HuH-7 (cell line): ENCODE measurements around the gene CAMK1D.
"Not testable (repeated sequence)": the region's sequence is repeated elsewhere in the genome, so short reads cannot be mapped to it uniquely, and the experiment has no call there.

Source experiments
- DNase-seq: peaks from one replicate; pipeline ENCODE4 v3.0.0; 2011; ENCODE audit warnings: low spot score

Gene CAMK1D

DNA sequence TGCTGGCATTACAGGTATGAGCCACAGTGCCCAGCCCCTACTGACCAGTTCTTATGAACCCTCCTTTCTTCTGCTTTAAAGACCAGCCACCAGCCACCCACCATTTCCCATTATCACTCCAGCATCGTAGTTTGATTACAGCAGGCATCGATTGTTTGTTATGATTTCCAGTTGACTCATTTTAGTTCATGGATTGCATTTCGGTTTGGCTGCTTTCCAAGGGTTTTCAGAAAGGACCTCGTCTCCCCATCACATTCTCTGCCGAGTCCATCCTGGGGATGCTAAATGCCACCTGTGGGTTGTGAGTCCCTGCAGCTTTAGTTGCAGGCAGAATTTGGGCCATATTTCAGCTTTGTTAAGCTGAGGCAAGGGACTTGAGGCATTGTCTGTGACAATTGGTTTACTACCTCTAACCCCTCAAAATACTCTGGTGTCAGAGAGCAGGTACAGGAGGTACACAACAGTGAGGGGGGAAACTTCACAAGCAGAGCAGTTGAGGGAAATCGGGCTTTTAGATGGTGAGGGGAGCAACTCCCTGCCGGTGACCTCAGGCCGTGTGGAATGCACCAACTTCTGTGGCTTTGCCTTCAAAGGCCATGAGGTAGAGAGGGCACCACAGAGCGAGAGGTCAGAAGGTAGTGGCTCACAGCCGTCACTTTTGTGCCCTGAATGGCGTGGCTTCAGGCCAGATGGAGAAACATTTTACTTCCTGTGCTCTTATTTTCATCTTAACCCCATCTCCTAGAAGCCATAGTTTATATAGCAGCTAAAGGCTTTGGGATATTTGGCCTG is 448.3 kb downstream of the CAMK1D start:
- DNase-seq = no peak

DNA sequence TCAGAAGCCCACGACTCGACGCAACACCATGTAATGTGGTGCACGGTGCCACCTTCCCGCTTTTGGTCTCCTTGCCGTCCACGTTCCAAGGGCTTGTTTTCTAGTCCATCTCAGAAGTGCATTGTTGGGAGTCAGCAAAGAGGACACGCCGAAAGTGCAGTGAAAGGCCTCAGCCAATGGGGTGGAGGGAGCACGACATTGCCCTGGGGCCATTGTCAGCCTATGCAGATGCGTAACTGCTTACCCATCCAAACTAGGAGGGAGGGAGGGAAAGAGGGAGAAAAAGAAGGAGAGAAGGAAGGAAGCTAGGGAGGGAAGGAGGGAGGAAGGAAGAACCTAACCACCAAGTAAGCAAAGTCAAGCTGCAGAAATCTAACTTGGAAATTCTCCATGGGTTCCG is 449.8 kb downstream of the CAMK1D start:
- DNase-seq = no peak

DNA sequence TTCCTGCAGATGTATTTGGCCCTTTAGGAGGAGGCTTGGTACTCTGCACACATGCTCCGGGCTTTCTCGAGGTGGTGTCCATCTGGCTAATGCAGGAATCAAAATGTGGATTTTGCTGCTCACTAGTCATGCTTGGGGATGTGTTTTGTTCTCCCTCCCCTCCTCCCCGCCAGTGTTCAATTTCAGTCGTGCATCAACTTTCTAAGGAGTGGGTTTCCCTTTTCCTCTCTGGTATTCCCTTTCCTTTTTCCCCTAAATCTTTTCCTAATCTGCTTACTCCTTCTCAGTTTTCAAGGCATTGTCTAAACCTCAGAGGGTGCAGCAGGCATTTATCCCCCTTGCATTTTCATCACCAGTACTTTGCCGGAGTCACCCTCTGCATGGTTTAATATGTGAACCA is 450.4 kb downstream of the CAMK1D start:
- no peak for DNase-seq

DNA sequence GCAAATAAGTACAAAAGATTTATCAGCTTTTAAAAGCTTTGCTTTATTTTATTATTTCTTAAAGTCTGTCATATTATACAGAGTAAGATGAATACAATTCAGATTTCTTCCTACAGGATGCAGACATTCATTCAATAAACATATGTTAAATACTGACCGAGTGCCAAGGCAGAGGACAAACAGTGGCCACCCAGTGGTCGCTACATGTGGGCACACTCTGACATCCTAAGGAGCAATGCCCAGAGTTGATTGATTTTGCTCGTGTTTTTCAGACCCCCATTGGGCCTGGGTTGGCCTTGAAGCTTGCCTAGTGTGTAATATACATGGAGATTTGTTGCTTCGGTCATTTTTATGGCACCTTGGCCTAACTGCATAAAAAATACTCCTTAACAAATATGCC is 451.0 kb downstream of the CAMK1D start:
- no peak for DNase-seq

DNA sequence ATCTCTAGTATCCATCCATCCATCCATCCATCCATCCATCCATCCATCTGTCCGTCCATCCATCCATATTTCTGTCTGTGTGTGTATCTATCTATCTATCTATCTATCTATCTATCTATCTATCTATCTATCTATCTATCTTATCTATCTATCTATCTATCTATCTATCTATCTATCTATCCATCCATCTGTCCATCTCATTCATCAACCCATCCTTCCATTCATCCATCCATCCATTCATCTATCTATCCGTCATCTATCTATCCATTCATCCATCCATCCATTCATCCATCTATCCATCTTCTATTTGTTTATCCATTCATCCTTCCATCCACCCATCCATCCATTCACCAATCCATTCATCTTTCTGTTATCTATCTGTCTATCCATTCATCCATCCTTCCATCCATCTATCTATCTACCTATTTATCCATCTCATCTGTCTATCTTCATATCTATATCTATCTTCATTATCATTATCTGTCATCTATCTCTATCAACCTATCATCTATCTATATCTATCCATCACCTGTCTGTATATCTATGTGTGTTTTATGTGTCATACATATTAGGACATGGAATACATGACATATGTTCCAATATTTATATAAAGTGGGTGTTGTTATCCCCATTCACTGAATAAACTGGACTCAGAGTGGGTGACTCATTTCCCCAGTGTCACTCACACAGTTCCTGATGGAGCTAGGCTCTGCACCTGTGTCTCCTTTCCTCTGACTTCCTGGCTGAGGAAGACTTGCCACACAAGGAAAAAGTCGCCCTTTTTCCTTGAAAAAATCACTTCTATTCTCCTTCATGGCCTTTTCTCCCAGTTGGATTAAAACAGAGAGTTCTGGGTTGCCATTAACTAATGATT is 452.1 kb downstream of the CAMK1D start:
- DNase-seq = no peak

DNA sequence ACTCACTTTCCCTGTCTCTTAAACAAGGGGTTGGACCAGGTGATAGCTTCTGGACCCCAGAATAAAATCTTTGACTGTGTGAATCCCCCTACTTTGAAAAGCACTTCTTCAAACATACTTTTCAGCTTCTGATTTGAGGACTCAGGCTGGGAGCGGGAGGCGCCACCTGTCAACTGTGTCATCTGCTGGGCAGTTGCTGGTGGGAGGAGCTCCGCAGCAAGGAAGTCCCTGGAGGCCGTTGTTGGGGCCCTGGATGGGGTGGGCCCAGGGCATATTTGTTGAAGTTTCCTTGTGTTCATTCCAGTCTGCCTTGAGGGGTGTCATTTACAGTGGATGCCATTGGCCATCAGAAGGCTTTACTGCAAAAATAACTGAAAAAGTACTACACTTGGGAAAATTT is 454.4 kb downstream of the CAMK1D start:
- no peak for DNase-seq

DNA sequence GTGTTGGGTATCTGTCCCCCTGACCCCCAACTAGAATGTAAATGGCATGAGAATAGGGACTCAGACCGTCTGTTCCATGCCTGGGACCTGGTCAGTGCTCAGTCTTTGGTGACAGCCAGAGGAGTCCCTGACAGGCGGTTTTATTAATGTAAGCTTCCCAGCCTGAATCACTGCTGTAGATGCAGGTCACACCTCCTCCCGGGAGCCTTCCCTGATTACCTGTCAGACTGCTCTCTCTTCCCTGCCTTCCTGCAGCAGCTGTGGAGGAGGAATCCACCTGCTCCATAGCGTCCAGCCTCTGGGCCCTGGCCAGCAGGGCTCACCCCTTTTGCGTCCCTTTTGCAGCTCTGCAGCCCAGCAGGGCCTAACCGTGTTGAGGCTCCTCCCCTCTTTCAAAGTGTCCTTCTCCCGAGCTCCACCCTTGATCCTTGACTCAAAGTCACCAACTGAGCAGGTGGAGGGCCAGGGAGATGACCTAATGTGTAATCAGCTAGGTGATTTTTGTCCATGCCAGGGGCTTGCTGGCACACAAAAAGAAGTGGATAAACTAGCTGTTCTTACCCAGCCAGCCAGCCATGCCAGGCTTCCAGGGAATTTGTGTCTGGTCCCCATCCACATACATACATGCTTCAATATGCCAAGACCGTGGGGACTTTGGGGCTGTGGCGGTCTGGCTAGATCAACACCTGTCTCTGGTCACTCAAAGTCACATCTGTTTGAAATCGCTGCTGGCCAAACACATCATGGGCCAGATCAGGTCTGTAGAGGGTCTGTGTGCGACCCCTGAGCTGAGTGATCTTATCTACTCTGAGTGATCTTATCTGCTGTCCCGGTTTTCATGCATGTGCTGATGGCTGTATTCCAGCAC is 457.1 kb downstream of the CAMK1D start:
- DNase-seq = no peak

DNA sequence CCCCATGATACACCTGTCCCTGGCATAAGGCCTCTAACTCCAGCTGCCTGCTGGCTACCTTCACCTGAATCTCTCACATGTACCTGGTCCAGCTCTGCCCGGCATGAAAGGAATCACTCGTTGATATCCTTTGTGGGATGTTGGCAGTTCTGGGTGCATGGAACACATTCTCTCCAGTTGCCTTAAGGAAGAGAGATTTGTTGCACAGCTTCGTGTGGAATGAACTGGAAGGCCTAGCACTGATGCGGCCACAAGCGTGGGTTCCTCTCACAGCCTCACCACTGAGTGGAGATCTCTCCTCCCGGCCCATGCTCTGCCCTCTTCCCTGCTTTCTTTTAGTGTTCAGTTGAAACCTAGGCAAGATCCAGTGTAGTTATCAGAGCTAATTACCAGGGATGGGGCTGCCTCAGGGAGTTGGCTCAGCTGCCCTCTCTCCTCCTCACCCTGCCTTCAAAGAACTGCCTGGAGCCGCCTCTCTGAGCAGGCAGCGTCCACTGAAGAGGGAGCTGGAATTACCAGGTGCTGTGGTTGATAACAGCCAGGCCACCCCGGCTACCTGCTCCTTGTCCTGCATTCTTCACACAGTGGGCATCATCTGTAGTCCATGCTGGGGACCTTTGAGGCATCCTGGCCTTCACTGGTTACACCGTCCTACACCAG is 457.9 kb downstream of the CAMK1D start:
- no peak for DNase-seq

DNA sequence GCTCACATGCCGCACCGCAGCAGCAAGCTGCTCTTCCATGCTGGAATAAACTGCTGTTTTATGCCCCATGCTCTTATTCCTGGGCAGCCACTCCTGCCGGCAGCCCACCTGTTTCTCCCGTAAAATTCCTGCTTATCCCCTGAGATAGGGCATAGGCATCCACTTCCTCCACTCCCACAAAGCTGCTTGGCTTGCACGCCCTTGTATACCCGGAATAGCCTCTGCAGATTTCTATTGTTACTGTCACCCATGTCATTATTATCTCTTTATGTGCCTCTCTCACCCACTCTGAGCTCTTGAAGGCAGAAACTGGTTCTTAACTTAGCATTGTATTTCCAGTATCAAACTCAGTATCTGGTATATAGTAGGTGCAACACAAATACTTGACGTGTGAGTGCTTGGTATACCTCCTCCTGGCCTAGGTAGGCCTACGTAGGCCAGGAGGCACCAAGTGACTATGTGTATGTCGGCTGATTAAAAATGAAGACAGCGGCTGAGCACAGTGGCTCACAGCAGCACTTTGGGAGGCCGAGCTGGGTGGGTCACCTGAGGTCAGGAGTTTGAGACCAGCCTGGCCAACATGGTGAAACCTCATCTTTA is 458.8 kb downstream of the CAMK1D start:
- DNase-seq = no peak

DNA sequence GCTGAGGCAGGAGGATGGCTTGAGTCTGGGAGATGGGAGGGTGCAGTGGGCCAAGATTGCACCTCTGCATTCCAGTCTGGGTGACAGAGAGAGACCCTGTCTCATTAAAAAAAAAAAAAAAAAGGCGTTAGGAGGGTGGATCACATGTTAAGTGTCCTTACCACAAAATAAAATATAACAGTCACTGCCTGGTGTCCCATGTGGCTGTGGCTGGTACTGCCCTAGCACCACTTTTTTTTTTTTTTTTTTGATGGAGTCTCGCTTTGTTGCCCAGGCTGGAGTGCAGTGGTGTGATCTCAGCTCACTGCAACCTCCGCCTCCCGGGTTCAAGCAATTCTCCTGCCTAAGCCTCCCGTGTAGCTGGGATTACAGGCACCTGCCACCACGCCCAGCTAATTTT is 460.7 kb downstream of the CAMK1D start:
- not testable (repeated sequence) for DNase-seq

DNA sequence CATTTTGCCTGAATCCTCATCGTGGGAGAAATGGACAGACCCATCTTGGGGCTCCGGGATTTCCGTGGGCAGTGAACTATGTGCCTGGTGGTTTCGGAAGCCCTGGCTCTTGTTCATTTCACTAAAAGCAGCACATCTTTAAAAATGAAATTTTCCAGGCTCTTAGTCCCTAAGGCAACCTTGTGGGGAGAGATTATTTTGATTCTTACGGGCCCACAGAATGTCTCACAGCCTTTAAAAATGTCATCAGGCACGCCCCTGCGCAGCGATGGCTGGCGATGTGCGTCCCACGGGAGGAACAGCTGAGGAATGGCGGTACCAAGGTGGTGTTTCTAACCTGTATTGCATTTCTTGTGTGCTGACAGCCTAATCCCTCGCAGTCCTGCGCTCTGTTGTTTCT is 462.5 kb downstream of the CAMK1D start:
- DNase-seq = no peak

DNA sequence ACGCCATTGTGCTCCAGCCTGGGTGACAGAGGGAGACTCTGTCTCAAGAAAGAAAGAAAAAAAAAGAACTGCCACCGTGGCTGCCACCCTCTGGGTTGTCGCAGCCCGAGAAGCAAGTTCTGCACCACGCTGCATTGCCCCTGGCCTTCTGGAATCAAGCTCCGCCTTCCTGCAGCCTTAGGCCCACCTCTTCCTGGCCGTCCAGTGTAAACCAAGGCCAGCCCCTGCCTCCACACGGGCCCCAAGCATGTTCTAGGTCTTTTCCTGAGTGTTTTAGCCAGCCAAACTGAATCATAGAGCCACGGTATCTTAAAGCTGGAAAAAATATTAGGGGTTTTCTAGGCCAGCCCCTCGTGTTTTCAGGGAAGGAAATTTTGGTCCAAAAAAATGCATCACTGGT is 463.2 kb downstream of the CAMK1D start:
- DNase-seq = no peak

DNA sequence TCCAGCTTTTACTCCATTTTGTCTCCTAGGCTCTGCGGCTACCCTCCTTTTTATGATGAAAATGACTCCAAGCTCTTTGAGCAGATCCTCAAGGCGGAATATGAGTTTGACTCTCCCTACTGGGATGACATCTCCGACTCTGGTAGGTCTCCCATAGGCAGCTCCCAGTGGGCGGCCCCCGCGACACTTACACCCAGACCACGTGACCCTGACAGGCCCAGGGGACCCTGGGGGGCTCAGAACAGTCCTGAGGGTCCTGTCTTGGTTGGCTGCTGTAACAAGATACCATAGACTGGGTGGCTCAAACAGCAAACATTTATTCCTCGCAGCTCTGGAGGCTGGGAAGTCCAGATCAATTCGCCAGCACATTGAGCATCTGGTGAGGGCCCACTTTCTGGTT is 464.8 kb downstream of the CAMK1D start:
- no peak for DNase-seq

DNA sequence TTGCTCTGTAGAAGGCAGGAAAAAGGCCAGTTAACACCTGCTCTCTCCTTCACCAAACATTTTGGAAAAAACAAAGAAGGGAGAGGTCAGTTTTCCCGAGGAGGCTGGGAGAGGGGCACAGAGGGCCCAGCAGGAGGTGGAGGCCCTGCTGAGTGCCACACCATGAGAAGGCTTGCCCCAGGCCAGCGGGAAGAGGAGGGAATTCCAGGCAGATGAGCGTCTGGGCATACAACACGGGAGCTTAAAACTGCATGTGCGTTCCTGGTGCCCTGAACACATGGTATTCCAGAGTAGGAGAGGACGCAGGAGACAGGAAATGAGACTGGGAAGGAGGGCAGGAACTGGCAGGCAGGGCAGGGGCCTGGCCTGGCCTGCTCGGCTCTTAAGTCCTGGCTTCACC is 469.7 kb downstream of the CAMK1D start:
- no peak for DNase-seq

DNA sequence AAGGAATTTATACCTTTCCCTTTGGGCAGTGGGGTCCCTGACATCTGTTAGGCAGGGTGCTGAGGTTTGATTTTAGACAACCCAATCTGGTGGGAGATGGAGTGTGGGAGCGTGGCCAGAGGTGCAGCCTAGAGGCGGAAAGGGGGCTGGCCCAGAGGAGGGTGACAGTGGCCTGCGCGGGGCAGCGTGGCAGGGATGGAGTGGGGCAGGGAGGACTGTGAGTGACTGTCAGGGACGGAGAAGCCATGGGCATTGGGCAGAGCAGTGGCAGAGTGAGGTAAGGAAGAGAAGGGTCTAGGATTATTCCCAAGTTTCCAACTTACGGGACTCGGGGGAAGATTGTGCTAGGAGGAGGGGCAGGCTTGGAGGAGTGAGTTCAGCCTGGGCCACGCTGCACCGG is 470.3 kb downstream of the CAMK1D start:
- no peak for DNase-seq

DNA sequence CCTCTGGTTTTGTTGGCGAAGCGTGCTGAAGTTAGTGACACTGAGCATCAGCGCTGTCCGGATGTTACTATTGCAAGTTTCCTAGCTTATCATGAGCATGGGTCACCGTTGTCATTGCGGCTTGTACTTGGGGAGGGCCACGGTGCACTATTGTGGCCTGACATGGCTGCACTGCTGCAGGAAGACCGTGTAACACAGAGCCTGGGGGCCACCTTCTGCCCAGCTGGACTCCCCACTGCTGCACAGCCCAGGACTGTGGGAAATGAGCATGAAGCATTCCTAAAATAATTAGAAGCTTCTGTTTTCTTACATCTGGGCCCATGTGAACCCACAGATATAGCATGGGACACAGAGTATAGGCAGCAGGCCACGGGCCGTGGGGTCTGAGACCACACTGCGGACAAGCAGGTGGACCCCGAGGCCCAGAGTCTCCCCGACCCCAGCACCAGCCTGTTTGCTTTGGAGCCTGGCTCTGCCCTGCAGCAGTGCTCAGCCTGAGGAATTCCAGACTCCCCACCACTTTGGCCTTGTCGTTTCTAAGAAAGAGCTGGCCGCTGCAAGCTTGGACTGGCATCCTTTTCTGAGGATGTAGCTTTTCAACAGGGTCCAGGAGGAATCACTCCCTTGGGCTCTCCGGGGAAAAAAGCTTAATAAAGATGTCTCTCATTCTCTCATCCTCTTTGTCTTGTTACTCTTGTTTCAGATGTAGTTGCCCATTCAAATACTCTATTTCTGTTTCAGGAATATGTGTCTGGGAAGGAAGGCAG is 473.0 kb downstream of the CAMK1D start:
- DNase-seq = no peak

DNA sequence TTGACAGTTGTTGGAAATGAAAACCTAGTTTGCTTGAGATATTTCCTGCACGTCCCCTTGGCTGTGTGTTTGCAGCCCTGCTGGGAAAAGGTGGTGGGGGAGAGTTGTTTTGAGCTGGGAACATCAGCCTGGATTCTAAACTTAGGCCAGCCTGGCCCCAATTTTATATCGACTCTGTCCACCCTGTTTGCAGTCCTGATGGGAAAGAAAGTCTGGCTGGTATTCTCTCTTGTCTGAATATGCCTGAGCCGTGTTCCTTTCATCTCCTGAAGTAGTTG is 473.5 kb downstream of the CAMK1D start:
- no peak for DNase-seq

DNA sequence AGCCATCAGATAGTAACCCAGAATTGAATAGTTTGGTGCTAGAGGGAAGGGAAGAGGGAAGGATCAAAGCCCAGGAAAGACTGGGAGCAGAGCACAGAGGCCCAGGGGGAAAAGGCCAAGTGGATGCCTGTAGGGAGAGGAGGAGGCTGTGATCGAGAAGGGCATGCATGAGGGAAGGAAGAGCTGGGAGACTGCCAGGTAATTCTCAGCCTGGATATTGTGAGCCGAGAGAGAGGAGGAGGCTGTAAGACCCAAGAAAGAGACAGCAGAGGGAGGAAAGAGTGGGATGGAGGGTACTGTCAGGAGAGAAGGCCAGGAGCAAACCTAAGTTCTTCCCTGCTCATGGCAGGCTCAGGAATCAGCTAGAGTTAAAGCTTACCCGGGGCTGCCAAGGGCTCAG is 474.0 kb downstream of the CAMK1D start:
- no peak for DNase-seq

DNA sequence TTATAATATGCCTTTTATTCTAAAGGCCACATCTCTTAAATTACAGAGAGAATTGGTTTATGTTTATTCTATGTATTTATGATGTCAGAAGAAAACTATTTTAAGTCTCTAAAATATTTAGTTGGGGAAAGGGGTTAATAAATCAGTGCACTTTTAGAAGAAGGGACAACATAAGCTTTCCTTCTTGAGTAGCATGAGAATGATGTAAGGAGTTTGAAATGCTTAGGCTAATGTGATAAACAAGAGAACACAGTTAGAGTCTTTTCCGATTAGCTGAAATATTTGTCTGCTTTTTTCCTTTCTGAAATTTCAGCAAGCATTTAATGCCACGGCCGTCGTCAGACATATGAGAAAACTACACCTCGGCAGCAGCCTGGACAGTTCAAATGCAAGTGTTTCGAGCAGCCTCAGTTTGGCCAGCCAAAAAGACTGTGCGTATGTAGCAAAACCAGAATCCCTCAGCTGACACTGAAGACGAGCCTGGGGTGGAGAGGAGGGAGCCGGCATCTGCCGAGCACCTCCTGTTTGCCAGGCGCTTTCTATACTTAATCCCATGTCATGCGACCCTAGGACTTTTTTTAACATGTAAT is 476.0 kb downstream of the CAMK1D start:
- DNase-seq = no peak

DNA sequence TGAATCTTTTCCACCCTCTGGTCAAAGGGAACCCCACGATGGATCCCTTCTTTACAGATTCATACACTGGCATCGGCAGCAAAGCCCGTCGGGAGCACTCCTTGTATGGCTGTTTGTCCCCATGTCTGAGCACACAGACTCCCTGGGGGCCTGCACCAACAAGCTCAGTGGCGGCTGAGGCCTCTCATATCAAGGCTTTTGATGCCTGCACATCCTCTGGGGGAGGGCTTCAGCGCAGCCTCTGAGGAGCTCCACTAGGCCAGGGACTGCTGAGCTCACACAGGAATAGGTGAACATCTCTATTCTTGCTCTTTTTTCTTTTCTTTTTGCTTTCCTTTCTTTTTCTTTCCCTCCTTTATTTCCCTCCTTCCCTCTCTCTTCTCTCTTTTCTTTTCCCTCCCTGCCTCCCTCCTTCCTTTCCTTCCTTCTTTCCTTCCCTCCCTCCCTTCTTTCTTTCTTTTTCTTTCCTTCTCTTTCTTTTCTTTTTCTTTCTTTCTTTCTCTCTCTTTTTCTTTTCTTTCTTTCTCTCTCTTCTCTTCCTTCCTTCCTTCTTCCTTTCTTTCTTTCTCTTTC is 477.5 kb downstream of the CAMK1D start:
- no peak for DNase-seq
